ENCODE measurements around the gene CDH1.

CDH1 gene

DNA sequence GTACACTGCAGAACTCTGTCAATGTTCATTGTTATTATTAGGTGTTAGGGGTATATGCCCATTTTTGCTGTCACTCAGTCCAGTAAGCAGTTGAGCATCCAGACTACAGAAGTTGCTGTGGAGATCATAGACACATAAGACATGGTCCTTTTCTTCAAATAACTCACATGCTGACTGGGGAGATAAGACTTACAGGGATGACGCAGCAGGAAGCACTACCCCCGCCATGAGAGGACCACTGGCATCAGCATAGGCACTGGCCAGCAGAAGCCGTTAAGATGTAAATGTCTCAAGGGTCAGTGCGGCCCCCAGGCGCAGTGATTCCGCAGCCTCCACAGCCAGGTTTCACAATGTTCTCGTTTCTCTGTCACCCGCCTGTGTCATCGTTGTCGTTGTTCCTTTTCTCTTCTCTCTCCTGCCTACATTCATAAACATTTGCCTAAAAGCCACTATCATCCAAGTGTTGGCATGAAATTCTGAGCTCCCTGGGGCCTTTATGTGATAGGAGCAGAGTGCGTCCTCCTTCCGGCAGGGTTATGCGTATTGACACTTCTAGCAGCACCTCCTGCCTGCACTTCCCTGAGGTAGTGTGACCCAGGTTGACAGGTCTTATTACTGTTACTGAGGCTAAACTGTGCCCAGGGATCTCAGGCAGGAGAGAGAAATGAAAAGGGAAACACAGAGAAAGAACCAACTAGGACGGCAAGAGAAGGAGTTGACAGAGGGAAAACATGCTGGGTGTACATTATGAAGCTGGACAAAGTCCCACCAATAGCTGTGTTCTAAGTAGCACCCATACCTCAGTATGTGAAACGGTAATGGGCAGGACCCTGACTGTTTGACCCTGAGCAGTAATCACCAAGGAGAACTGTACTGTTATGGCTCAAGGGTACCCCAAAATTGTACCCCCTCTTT lies 124.1 kb downstream of the CDH1 start:
- DNase-seq (ENCODE audit: low spot score in 2 of 2) (no peak), ATAC-seq (replicated peaks; ENCODE audit: extremely low read depth, poor library complexity, severe bottlenecking) (no peak)
- H3K27ac Mint-ChIP-seq (ENCODE audit: low read depth) = no peak overlapping the region
- H3K4me1 Mint-ChIP-seq = peaks cover 12% of the 10 kb centered on the region
- no peak overlapping the region for H3K4me3 Mint-ChIP-seq
- H3K36me3 Mint-ChIP-seq (ENCODE audit: insufficient read depth) = peaks cover 29% of the 10 kb centered on the region
- H3K27me3 Mint-ChIP-seq = no peaks in the 10 kb centered on the region
- H3K9me3 Mint-ChIP-seq = no peaks in the 10 kb centered on the region

DNA sequence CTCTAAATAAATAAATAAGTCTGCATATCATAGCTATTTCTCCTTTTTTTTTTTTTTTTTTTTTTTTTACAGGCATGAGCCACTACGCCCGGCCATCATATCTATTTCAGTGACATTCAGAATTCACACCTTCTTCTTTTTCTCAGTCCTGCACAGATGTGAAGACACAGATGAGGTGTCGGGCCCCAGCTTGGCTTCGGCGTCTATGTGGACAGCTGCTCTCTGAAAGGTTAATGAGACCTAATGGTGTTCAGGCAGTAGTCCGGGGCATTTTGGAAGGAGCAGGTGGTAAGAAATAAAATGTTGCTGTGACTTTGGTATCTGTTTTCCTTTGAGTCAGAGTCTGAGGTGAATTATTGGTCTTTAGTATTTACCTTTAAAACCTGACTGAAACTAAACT lies 129.8 kb downstream of the CDH1 start:
- Mint-ChIP-seq H3K27me3 (no peaks in the 10 kb centered on the region), H3K4me3 (no peak overlapping the region), H3K36me3 (ENCODE audit: insufficient read depth) (peaks cover 39% of the 10 kb centered on the region), H3K9me3 (no peaks in the 10 kb centered on the region), H3K27ac (ENCODE audit: low read depth) (no peak overlapping the region), H3K4me1 (no peaks in the 10 kb centered on the region)
- no peak for DNase-seq (ENCODE audit: low spot score in 2 of 2)
- no peak for ATAC-seq (replicated peaks; ENCODE audit: extremely low read depth, poor library complexity, severe bottlenecking)

DNA sequence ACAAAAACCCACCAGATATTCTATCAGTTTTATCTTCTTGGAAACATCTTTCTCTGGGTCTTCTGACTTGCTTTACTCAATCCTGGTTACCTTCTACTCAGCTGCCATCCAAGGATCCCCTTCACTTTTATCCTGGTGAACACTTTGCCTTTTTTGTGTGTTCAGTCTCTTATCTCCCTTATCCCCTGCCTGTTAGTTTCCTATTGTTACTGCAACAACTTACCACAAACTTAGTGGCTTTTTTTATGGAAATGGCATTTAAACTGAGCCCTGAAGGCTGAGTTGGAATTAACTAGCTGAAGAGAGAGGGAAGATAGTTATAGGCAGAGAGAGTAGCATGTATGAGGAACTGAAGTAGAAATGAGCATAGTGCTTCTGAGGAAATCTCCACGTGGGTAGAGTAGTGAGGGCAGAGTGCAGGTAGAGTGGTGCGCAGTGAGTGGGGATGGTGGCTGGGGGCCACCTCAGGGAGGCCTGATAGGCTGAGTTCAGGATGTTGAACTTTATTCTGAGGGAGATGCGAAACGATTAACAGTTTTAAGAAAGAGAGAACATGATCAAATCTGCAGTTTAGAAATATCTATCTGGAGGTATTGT lies 132.5 kb downstream of the CDH1 start:
- ATAC-seq (replicated peaks; ENCODE audit: extremely low read depth, poor library complexity, severe bottlenecking) (no peak), DNase-seq (ENCODE audit: low spot score in 2 of 2) (no peak)
- Mint-ChIP-seq H3K4me3 (no peak overlapping the region), H3K36me3 (ENCODE audit: insufficient read depth) (peaks cover 39% of the 10 kb centered on the region), H3K27me3 (no peaks in the 10 kb centered on the region), H3K27ac (ENCODE audit: low read depth) (no peak overlapping the region), H3K9me3 (no peaks in the 10 kb centered on the region), H3K4me1 (no peaks in the 10 kb centered on the region)

DNA sequence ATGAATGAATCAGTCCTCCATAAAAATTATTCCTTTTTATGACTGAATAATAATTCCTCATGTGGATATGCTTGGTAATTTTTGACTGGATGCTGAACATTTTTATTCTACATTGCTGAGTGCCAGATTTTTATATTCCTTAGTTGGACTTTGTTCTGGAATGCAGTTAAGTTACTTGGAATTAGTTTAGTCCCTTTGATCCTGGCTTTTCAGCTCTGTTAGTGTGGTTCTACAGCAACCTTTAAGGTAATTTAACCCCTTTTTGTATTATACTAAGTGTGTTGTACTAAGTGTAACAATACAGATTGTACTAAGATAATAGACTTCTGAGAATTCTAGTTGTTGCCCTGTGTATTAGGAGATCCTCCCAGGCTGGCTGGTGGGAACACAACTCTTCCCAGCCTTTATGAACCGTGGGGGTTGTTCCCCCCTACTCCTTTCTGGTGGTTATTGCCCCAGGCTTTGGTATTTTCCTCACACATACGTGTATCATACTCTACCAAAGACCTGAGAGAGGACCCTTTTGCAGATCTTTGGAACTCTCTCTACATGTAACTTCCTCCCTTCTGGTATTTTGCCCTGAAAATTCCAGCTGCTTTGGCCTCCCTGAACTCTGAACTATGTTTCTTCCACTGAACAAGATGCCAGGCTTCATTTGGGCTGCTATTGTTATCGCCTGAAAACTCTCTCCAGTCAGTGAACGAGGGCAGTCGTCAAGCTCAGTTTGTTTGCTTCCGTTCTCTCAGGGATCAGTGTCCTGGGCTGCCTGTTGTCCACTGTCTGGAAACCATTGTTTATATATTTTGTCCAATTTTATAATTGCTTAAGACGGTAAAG lies 136.8 kb downstream of the CDH1 start:
- no peaks in the 10 kb centered on the region for H3K9me3 Mint-ChIP-seq
- H3K27ac Mint-ChIP-seq (ENCODE audit: low read depth) = no peak overlapping the region
- no peaks in the 10 kb centered on the region for H3K4me1 Mint-ChIP-seq
- H3K36me3 Mint-ChIP-seq (ENCODE audit: insufficient read depth) = peaks cover 46% of the 10 kb centered on the region
- no peaks in the 10 kb centered on the region for H3K27me3 Mint-ChIP-seq
- DNase-seq (ENCODE audit: low spot score in 2 of 2) (no peak), ATAC-seq (replicated peaks; ENCODE audit: extremely low read depth, poor library complexity, severe bottlenecking) (no peak)
- no peak overlapping the region for H3K4me3 Mint-ChIP-seq

DNA sequence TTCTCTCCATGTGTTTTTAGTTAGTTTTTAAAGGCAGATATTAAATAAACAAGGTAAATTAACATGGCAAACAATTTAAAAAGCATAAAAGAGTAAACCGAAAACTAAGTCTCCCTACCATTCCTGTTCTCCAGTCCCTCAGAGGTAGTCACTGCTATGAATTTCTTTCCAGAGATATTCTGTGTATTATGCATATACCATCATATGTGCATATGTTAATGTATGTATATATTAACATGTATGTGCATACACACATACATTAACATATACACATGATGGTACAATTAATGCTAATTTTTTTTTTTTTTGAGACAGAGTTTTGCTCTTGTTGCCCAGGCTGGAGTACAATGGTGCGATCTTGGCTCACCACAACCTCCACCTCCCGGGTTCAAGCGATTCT lies 138.8 kb downstream of the CDH1 start:
- H3K4me1 Mint-ChIP-seq = no peaks in the 10 kb centered on the region
- no peaks in the 10 kb centered on the region for H3K9me3 Mint-ChIP-seq
- no peak overlapping the region for H3K27ac Mint-ChIP-seq (ENCODE audit: low read depth)
- H3K27me3 Mint-ChIP-seq = no peaks in the 10 kb centered on the region
- H3K36me3 Mint-ChIP-seq (ENCODE audit: insufficient read depth) = peaks cover 52% of the 10 kb centered on the region
- no peak overlapping the region for H3K4me3 Mint-ChIP-seq
- no peak for ATAC-seq (replicated peaks; ENCODE audit: extremely low read depth, poor library complexity, severe bottlenecking)
- DNase-seq (ENCODE audit: low spot score in 2 of 2) = no peak

DNA sequence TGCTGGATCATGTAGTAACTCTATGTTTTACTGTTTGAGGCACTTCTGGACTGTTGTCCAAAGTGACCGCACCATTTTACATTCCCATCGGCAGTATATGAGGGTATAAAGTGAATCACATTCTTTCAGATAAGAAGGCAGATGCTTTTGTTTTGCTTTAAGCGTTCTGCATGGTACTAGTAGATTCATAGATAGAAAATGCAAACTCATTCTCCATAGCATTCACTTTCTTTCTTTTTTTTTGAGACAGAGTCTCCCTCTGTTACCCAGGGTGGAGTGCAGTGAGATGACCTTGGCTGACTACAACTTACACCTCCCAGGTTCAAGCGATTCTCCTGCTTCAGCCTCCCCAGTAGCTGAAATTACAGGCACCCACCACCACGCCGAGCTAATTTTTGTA lies 146.6 kb downstream of the CDH1 start:
- Mint-ChIP-seq H3K4me1 (no peaks in the 10 kb centered on the region), H3K4me3 (no peak overlapping the region), H3K27ac (ENCODE audit: low read depth) (no peak overlapping the region), H3K27me3 (no peaks in the 10 kb centered on the region), H3K9me3 (no peaks in the 10 kb centered on the region), H3K36me3 (ENCODE audit: insufficient read depth) (peaks cover 25% of the 10 kb centered on the region)
- DNase-seq (ENCODE audit: low spot score in 2 of 2) = no peak
- no peak for ATAC-seq (replicated peaks; ENCODE audit: extremely low read depth, poor library complexity, severe bottlenecking)

DNA sequence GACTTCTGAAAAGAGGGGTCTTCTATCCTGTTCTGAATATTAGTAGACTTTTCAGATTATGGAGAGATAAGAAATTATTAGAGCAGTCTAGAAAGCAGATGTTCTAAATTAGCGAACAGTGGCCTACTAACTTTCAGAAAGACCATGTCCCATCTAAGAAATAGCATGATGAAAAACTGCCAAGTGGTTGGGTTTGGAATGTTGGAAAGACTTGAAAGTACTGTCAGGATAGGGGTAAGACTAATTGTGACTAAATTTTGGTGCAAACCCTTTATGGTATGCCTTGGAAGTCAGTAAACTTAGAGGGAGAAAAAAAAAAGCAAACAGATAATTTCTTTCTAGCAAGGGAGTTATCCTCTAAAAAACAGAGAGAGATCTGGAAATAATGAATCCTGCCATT lies 147.3 kb downstream of the CDH1 start:
- Mint-ChIP-seq H3K27ac (ENCODE audit: low read depth) (no peak overlapping the region), H3K9me3 (no peaks in the 10 kb centered on the region), H3K4me3 (no peak overlapping the region), H3K36me3 (ENCODE audit: insufficient read depth) (peaks cover 25% of the 10 kb centered on the region), H3K27me3 (no peaks in the 10 kb centered on the region), H3K4me1 (no peaks in the 10 kb centered on the region)
- ATAC-seq (replicated peaks; ENCODE audit: extremely low read depth, poor library complexity, severe bottlenecking) = no peak
- DNase-seq (ENCODE audit: low spot score in 2 of 2) = no peak
